ENCODE results near the gene TPD52L1. TPM values are rescaled to one million over a fixed set of nuclear protein-coding genes. Genes with fewer than 3 reads are reported as not detected.

The TPD52L1 gene
- total RNA-seq (2014; rRNA removed; shearing (Covaris generic)) (5.1 and 5.7 TPM in 2 replicates), polyA plus RNA-seq (2016; fragmentation: Nextera tagmentation; extraction: Ambion mirVana) (11.3 and 12.3 TPM in 2 replicates)

GRCh38 chr6:125153391-125154117, at the start of gene TPD52L1:
TSS of gene TPD52L1 (plus strand) at chr6:125153773. CDS start at chr6:125153952, 179 bp downstream.
- H3K9me2 ChIP-seq (ENCODE audit: insufficient read depth) = no peaks in the 10 kb centered on the region
- no peaks in the 10 kb centered on the region for H3K9me3 ChIP-seq (ENCODE audit: low read depth)
- no peaks in the 10 kb centered on the region for H3K79me2 ChIP-seq (ENCODE audit: insufficient read depth)
- peak within 1 kb of the TSS; percentile 2; the same call in 1 of the 2 replicates for H3K9ac ChIP-seq
- H3K27ac ChIP-seq = no peak within 1 kb of the TSS
- 1 to 2% methylated on average over 29 to 47 of the region's 47 CpGs for WGBS, 2 experiments (ENCODE audit: low coverage in 1 of 2, low lambda C conversion rate in 2 of 2, missing lambda C conversion rate in 2 of 2)
- DNase-seq = peak; percentile 76
- no peak for TF ChIP-seq EZH2phosphoT487 (IDR thresholded peaks at IDR 0.05; ENCODE audit: insufficient read depth, low read depth)
- TF ChIP-seq EZH2 (IDR thresholded peaks at IDR 0.05; ENCODE audit: insufficient read depth, poor library complexity, severe bottlenecking) = no peak
- no peaks in the 10 kb centered on the region for H4K20me1 ChIP-seq (ENCODE audit: insufficient read depth)
- in situ Hi-C loops (cut with MboI) = loop anchor here (10.0 to 25.0 kb wide), 2 partner anchors 141 to 609 kb away; no protein-coding TSS in a partner anchor
- peak within 1 kb of the TSS; percentile 71 for H3K4me3 ChIP-seq
- H3F3A ChIP-seq (ENCODE audit: insufficient read depth) = 0 out of 2 replicates have a peak, but pooled peaks cover 6% of the 10 kb centered on the region
- H3K36me3 ChIP-seq (ENCODE audit: low read depth) = no peaks in the 10 kb centered on the region
- peak within 1 kb of the TSS; percentile 89 for H3K4me2 ChIP-seq (ENCODE audit: unreplicated experiment)
- peak within 1 kb of the TSS; percentile 83 for H2AFZ ChIP-seq
- no peaks in the 10 kb centered on the region for H3K27me3 ChIP-seq (replicated peaks; ENCODE audit: insufficient read depth)
- H3K4me1 ChIP-seq (ENCODE audit: insufficient read depth) = peaks cover 13% of the 10 kb centered on the region

- in situ Hi-C loops (cut with MboI) = no loop called here
- Histone ChIP-seq H3K4me3 (peak overlapping the region; percentile 38), H3K27me3 (replicated peaks; ENCODE audit: insufficient read depth) (no peaks in the 10 kb centered on the region), H3K36me3 (ENCODE audit: low read depth) (no peaks in the 10 kb centered on the region), H3K9ac (peak overlapping the region; percentile 70), H3K79me2 (ENCODE audit: insufficient read depth) (no peaks in the 10 kb centered on the region), H3K9me3 (ENCODE audit: low read depth) (no peaks in the 10 kb centered on the region), H3K9me2 (ENCODE audit: insufficient read depth) (no peaks in the 10 kb centered on the region), H3K4me1 (ENCODE audit: insufficient read depth) (peaks cover 51% of the 10 kb centered on the region), H3K27ac (peak overlapping the region; percentile 93), H3K4me2 (ENCODE audit: unreplicated experiment) (peak overlapping the region; percentile 71), H2AFZ (peak overlapping the region; percentile 94), H3F3A (ENCODE audit: insufficient read depth) (peaks cover 47% of the 10 kb centered on the region), H4K20me1 (ENCODE audit: insufficient read depth) (no peaks in the 10 kb centered on the region)
- TF ChIP-seq EZH2 (IDR thresholded peaks at IDR 0.05; ENCODE audit: insufficient read depth, poor library complexity, severe bottlenecking) = no peak
- TF ChIP-seq EZH2phosphoT487 (IDR thresholded peaks at IDR 0.05; ENCODE audit: insufficient read depth, low read depth) = no peak
- peak; percentile 79 for DNase-seq
- 3 to 5% methylated on average over 4 of the region's 4 CpGs for WGBS, 2 experiments (ENCODE audit: low coverage in 1 of 2, low lambda C conversion rate in 2 of 2, missing lambda C conversion rate in 2 of 2)
Observed at GRCh38 chr6:125104425-125104824, 49.1 kb upstream of the TPD52L1 start.

- WGBS, 2 experiments (ENCODE audit: low coverage in 1 of 2, low lambda C conversion rate in 2 of 2, missing lambda C conversion rate in 2 of 2) = 97 to 99% methylated on average over 5 of the region's 5 CpGs
- H2AFZ ChIP-seq = no peak overlapping the region
Observed at GRCh38 chr6:125107048-125107447, 46.5 kb upstream of the TPD52L1 start.

GRCh38 chr6:125107896-125108295, 45.7 kb upstream of the TPD52L1 start:
- TF ChIP-seq EZH2 (IDR thresholded peaks at IDR 0.05; ENCODE audit: insufficient read depth, poor library complexity, severe bottlenecking) (no peak), EZH2phosphoT487 (IDR thresholded peaks at IDR 0.05; ENCODE audit: insufficient read depth, low read depth) (no peak)
- no peaks in the 10 kb centered on the region for H3K9me3 ChIP-seq (ENCODE audit: low read depth)
- no peaks in the 10 kb centered on the region for H4K20me1 ChIP-seq (ENCODE audit: insufficient read depth)
- no peaks in the 10 kb centered on the region for H3K79me2 ChIP-seq (ENCODE audit: insufficient read depth)
- 52 to 64% methylated on average over 3 of the region's 3 CpGs for WGBS, 2 experiments (ENCODE audit: low coverage in 1 of 2, low lambda C conversion rate in 2 of 2, missing lambda C conversion rate in 2 of 2)
- no peaks in the 10 kb centered on the region for H3K27me3 ChIP-seq (replicated peaks; ENCODE audit: insufficient read depth)
- no peak overlapping the region for H2AFZ ChIP-seq
- no peak overlapping the region for H3K4me3 ChIP-seq
- in situ Hi-C loops (cut with MboI) = no loop called here
- peaks cover 26% of the 10 kb centered on the region for H3F3A ChIP-seq (ENCODE audit: insufficient read depth)
- peak; percentile 6 for DNase-seq
- H3K4me2 ChIP-seq (ENCODE audit: unreplicated experiment) = no peak overlapping the region
- no peak overlapping the region for H3K9ac ChIP-seq
- H3K36me3 ChIP-seq (ENCODE audit: low read depth) = no peaks in the 10 kb centered on the region
- H3K4me1 ChIP-seq (ENCODE audit: insufficient read depth) = peaks cover 24% of the 10 kb centered on the region
- H3K9me2 ChIP-seq (ENCODE audit: insufficient read depth) = no peaks in the 10 kb centered on the region
- no peak overlapping the region for H3K27ac ChIP-seq

More at GRCh38 chr6:125107048-125107447, 46.5 kb upstream of the TPD52L1 start:
- H3K9me3 ChIP-seq (ENCODE audit: low read depth) = no peaks in the 10 kb centered on the region
- no peaks in the 10 kb centered on the region for H3K9me2 ChIP-seq (ENCODE audit: insufficient read depth)
- no peaks in the 10 kb centered on the region for H3K79me2 ChIP-seq (ENCODE audit: insufficient read depth)
- H4K20me1 ChIP-seq (ENCODE audit: insufficient read depth) = no peaks in the 10 kb centered on the region
- peaks cover 33% of the 10 kb centered on the region for H3K4me1 ChIP-seq (ENCODE audit: insufficient read depth)
- H3K27ac ChIP-seq = no peak overlapping the region
- no peaks in the 10 kb centered on the region for H3K27me3 ChIP-seq (replicated peaks; ENCODE audit: insufficient read depth)
- H3K9ac ChIP-seq = no peak overlapping the region
- in situ Hi-C loops (cut with MboI) = no loop called here
- H3K4me2 ChIP-seq (ENCODE audit: unreplicated experiment) = no peak overlapping the region
- TF ChIP-seq EZH2phosphoT487 (IDR thresholded peaks at IDR 0.05; ENCODE audit: insufficient read depth, low read depth) (no peak), EZH2 (IDR thresholded peaks at IDR 0.05; ENCODE audit: insufficient read depth, poor library complexity, severe bottlenecking) (no peak)
- H3F3A ChIP-seq (ENCODE audit: insufficient read depth) = peaks cover 31% of the 10 kb centered on the region
- no peak overlapping the region for H3K4me3 ChIP-seq
- DNase-seq = no peak
- no peaks in the 10 kb centered on the region for H3K36me3 ChIP-seq (ENCODE audit: low read depth)
